Hepatocyte (in vitro differentiated cells): ENCODE measurements around the gene DAGLB.

Experiments
- EZH2 ChIP-seq: fragments of 200-600 bp; sonication (generic); IDR thresholded peaks from 2 replicates; pipeline ENCODE4 v1.6.1; 2016; ENCODE audit warnings: antibody characterized with exemption, mild to moderate bottlenecking, borderline replicate concordance
- EZH2phosphoT487 ChIP-seq: fragments of 200-600 bp; sonication (generic); IDR thresholded peaks from one replicate; pipeline ENCODE4 v1.6.1; 2018; ENCODE audit warnings: antibody characterized with exemption, mild to moderate bottlenecking, low read depth, moderate library complexity; ENCODE audit not compliant: unreplicated experiment, severe bottlenecking

- TF ChIP-seq EZH2 = no peak
- no peak for TF ChIP-seq EZH2phosphoT487
Observed at GRCh38 chr7:6461946-6462550, 14.3 kb upstream of the DAGLB start.
